HepG2 (cell line): ENCODE results near the gene PPP2R2C. TPM values are rescaled to one million over a fixed set of nuclear protein-coding genes. Genes with fewer than 3 reads are reported as not detected.
A peak's percentile ranks its signal among the peaks of the same experiment; 100 is the strongest.

Source experiments
- AGO1 ChIP-seq: fragments of 200-400 bp; formaldehyde crosslinking; IDR thresholded peaks from 2 replicates; pipeline ENCODE4 v1.6.1; 2017; ENCODE audit warnings: mild to moderate bottlenecking, low read depth, low read length, moderate library complexity; ENCODE audit not compliant: poor library complexity, severe bottlenecking
- SALL2 ChIP-seq: sonication (generic); formaldehyde crosslinking; IDR thresholded peaks from 2 replicates; pipeline ENCODE4 v1.8.1; 2023; ENCODE audit warnings: mild to moderate bottlenecking, missing genetic modification reagents, inconsistent platforms
- SMYD3 ChIP-seq: sonication (generic); formaldehyde crosslinking; IDR thresholded peaks from 2 replicates; pipeline ENCODE4 v1.8.1; 2023; ENCODE audit warnings: mild to moderate bottlenecking, missing genetic modification reagents
- TBX3 ChIP-seq: fragments of 450-650 bp; IDR thresholded peaks from 2 replicates; pipeline ENCODE4 v1.6.1; 2017; ENCODE audit warnings: antibody characterized with exemption, mild to moderate bottlenecking, inconsistent platforms, borderline replicate concordance
- ZBTB4 ChIP-seq: sonication (generic); formaldehyde crosslinking; IDR thresholded peaks from 2 replicates; pipeline ENCODE4 v1.4.0; 2020; ENCODE audit warnings: missing genetic modification reagents, mild to moderate bottlenecking, borderline replicate concordance
- ZFAT ChIP-seq: sonication (generic); formaldehyde crosslinking; conservative IDR thresholded peaks from 2 replicates; pipeline ENCODE4 v1.8.1; 2023; ENCODE audit warnings: missing genetic modification reagents, inconsistent platforms
- ZMAT3 ChIP-seq: sonication (generic); formaldehyde crosslinking; conservative IDR thresholded peaks from 2 replicates; pipeline ENCODE4 v1.7.0; 2021; ENCODE audit warnings: missing genetic modification reagents
- ZNF704 ChIP-seq: sonication (generic); formaldehyde crosslinking; IDR thresholded peaks from 2 replicates; pipeline ENCODE4 v1.8.1; 2023; ENCODE audit warnings: mild to moderate bottlenecking, inconsistent platforms, moderate library complexity, missing genetic modification reagents, borderline replicate concordance
- ZSCAN12 ChIP-seq: sonication (generic); formaldehyde crosslinking; IDR thresholded peaks from 2 replicates; pipeline ENCODE4 v1.9.0; 2021; ENCODE audit warnings: mild to moderate bottlenecking, missing genetic modification reagents
- ZSCAN30 ChIP-seq: sonication (generic); formaldehyde crosslinking; IDR thresholded peaks from 2 replicates; pipeline ENCODE4 v1.5.0; 2020; ENCODE audit warnings: mild to moderate bottlenecking, missing genetic modification reagents
- polyA plus RNA-seq, 8 experiments: library from polyadenylated mRNA; depleted of rRNA in 3 of 8; stranded (reverse) in 7 of 8; unstranded in 1 of 8; fragments of >200 nt; fragmentation: Illumina TruSeq in 4 of 8; extraction: Trizol in 4 of 8; gene quantifications; 2 replicates each; pipeline versions ENCODE4 v1.2.1 to v1.2.3, GENCODE V29; 2011 to 2016; ENCODE audit warnings: low read depth in 4 of 8, missing spikeins in 1 of 8, mixed read lengths in 1 of 8; ENCODE audit not compliant: insufficient read depth in 1 of 8
- total RNA-seq, 5 experiments: library from RNA; depleted of rRNA; stranded (reverse); fragments of >200 nt; fragmentation: Illumina TruSeq; extraction: Trizol; gene quantifications; 2 replicates each; pipeline ENCODE4 v1.2.3, GENCODE V29; 2016; ENCODE audit warnings: low read depth in 1 of 5
- TF ChIP-seq, protein P1 (sequence below): sonication (generic); formaldehyde crosslinking; IDR thresholded peaks from 2 replicates; pipeline ENCODE4 v1.5.1; 2020; ENCODE audit warnings: mild to moderate bottlenecking, missing genetic modification reagents, borderline replicate concordance
- TF ChIP-seq, protein P2 (sequence below): sonication (generic); formaldehyde crosslinking; IDR thresholded peaks from 2 replicates; pipeline ENCODE4 v1.4.0; 2020; ENCODE audit warnings: mild to moderate bottlenecking, missing genetic modification reagents

The PPP2R2C gene
- total and polyA plus RNA-seq, 2 of the 13 experiments (the other 11 are each of a cell fraction or from before 2014, with no cell fraction given), result 0.60 to 8.6 TPM

DNA sequence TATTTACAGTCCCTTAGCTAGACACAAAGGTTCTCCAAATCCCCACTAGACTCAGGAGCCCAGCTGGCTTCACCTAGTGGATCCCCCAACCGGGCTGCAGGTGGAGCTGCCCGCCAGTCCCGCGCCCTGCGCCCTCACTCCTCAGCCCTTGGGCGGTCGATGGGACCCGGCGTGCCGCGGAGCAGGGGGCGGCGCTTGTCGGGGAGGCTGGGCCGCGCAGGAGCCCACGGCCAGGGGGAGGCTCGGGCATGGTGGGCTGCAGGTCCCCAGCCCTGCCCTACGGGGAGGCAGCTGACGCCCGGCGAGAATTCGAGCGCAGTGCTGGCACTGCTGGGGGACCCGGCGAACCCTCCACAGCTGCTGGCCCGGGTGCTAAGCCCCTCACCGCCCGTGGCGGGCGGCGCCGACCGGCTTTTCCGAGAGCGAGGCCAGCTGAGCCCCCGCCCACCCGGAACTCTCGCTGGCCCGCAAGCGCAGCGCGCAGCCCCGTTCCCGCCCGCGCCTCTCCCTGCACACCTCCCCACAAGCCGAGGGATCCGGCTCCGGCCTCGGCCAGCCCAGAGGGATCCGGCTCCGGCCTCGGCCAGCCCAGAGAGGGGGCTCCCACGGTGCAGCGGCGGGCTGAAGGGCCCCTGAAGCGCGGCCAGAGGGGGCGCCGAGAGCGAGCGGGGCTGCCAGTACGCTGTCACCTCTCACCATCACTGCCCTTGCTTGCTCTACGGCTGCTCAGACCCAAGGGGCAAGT is 163.3 kb downstream of the PPP2R2C start (continued):
- no peak for TF ChIP-seq ZBTB4
- no peak for TF ChIP-seq ZSCAN30 (CRISPR knock-in tag)
- peak; percentile 84 for TF ChIP-seq SALL2 (CRISPR knock-in tag)
- TF ChIP-seq ZFAT (CRISPR knock-in tag), result no peak
- TF ChIP-seq, protein P1, sequence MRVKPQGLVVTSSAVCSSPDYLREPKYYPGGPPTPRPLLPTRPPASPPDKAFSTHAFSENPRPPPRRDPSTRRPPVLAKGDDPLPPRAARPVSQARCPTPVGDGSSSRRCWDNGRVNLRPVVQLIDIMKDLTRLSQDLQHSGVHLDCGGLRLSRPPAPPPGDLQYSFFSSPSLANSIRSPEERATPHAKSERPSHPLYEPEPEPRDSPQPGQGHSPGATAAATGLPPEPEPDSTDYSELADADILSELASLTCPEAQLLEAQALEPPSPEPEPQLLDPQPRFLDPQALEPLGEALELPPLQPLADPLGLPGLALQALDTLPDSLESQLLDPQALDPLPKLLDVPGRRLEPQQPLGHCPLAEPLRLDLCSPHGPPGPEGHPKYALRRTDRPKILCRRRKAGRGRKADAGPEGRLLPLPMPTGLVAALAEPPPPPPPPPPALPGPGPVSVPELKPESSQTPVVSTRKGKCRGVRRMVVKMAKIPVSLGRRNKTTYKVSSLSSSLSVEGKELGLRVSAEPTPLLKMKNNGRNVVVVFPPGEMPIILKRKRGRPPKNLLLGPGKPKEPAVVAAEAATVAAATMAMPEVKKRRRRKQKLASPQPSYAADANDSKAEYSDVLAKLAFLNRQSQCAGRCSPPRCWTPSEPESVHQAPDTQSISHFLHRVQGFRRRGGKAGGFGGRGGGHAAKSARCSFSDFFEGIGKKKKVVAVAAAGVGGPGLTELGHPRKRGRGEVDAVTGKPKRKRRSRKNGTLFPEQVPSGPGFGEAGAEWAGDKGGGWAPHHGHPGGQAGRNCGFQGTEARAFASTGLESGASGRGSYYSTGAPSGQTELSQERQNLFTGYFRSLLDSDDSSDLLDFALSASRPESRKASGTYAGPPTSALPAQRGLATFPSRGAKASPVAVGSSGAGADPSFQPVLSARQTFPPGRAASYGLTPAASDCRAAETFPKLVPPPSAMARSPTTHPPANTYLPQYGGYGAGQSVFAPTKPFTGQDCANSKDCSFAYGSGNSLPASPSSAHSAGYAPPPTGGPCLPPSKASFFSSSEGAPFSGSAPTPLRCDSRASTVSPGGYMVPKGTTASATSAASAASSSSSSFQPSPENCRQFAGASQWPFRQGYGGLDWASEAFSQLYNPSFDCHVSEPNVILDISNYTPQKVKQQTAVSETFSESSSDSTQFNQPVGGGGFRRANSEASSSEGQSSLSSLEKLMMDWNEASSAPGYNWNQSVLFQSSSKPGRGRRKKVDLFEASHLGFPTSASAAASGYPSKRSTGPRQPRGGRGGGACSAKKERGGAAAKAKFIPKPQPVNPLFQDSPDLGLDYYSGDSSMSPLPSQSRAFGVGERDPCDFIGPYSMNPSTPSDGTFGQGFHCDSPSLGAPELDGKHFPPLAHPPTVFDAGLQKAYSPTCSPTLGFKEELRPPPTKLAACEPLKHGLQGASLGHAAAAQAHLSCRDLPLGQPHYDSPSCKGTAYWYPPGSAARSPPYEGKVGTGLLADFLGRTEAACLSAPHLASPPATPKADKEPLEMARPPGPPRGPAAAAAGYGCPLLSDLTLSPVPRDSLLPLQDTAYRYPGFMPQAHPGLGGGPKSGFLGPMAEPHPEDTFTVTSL, result 0 out of 2 replicates have a peak, but pooled peaks have one; percentile 31
- TF ChIP-seq, protein P2, sequence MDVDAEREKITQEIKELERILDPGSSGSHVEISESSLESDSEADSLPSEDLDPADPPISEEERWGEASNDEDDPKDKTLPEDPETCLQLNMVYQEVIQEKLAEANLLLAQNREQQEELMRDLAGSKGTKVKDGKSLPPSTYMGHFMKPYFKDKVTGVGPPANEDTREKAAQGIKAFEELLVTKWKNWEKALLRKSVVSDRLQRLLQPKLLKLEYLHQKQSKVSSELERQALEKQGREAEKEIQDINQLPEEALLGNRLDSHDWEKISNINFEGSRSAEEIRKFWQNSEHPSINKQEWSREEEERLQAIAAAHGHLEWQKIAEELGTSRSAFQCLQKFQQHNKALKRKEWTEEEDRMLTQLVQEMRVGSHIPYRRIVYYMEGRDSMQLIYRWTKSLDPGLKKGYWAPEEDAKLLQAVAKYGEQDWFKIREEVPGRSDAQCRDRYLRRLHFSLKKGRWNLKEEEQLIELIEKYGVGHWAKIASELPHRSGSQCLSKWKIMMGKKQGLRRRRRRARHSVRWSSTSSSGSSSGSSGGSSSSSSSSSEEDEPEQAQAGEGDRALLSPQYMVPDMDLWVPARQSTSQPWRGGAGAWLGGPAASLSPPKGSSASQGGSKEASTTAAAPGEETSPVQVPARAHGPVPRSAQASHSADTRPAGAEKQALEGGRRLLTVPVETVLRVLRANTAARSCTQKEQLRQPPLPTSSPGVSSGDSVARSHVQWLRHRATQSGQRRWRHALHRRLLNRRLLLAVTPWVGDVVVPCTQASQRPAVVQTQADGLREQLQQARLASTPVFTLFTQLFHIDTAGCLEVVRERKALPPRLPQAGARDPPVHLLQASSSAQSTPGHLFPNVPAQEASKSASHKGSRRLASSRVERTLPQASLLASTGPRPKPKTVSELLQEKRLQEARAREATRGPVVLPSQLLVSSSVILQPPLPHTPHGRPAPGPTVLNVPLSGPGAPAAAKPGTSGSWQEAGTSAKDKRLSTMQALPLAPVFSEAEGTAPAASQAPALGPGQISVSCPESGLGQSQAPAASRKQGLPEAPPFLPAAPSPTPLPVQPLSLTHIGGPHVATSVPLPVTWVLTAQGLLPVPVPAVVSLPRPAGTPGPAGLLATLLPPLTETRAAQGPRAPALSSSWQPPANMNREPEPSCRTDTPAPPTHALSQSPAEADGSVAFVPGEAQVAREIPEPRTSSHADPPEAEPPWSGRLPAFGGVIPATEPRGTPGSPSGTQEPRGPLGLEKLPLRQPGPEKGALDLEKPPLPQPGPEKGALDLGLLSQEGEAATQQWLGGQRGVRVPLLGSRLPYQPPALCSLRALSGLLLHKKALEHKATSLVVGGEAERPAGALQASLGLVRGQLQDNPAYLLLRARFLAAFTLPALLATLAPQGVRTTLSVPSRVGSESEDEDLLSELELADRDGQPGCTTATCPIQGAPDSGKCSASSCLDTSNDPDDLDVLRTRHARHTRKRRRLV, result no peak
- 0 out of 2 replicates have a peak, but pooled peaks have one; percentile 63 for TF ChIP-seq ZMAT3 (CRISPR knock-in tag)
- 0 out of 2 replicates have a peak, but pooled peaks have one; percentile 11 for TF ChIP-seq ZSCAN12 (CRISPR knock-in tag)
- TF ChIP-seq ZNF704, result 0 out of 2 replicates have a peak, but pooled peaks have one; percentile 23
- no peak for TF ChIP-seq AGO1
- no peak for TF ChIP-seq TBX3
- peak; percentile 74; the same call in 1 of the 2 replicates for TF ChIP-seq SMYD3 (CRISPR knock-in tag)
